GM23338 (cell line): ENCODE measurements around the gene GRIN2A. TPM values are rescaled to one million over a fixed set of nuclear protein-coding genes. Genes with fewer than 3 reads are reported as not detected.

Experiments
- ATAC-seq: fragments of 200-7000 bp; cut with Tn5 transposase; 3 replicates; pipeline ENCODE4 v1.9.1; 2020
- DNase-seq: peaks from one replicate; pipeline ENCODE4 v3.0.0-alpha.2; 2015; ENCODE audit warnings: low spot score
- H2AFZ ChIP-seq: fragments of 200-600 bp; sonication (generic); 2 replicates; pipeline ENCODE4 v1.8.0; 2016; ENCODE audit warnings: antibody characterized with exemption, mild to moderate bottlenecking, moderate library complexity
- H3F3A ChIP-seq: fragments of 200-600 bp; sonication (generic); replicated peaks from 2 replicates; pipeline ENCODE4 v1.8.0; 2017; ENCODE audit warnings: antibody characterized with exemption, mixed run types, low read depth
- H3K27ac ChIP-seq: fragments of 200-600 bp; sonication (generic); 2 replicates; pipeline ENCODE4 v1.6.1; 2016; ENCODE audit warnings: low read depth
- H3K27me3 ChIP-seq: fragments of 200-600 bp; sonication (generic); 2 replicates; pipeline ENCODE4 v1.8.0; 2016; ENCODE audit warnings: mild to moderate bottlenecking, mixed run types, moderate library complexity; ENCODE audit not compliant: insufficient read depth
- H3K36me3 ChIP-seq: fragments of 200-600 bp; sonication (generic); 2 replicates; pipeline ENCODE4 v1.8.0; 2016; ENCODE audit warnings: mild to moderate bottlenecking; ENCODE audit not compliant: insufficient read depth
- H3K4me1 ChIP-seq: fragments of 200-600 bp; sonication (generic); 2 replicates; pipeline ENCODE4 v1.8.0; 2016; ENCODE audit warnings: mild to moderate bottlenecking, moderate library complexity; ENCODE audit not compliant: insufficient read depth
- H3K4me2 ChIP-seq: fragments of 200-600 bp; sonication (generic); 2 replicates; pipeline ENCODE4 v1.7.1; 2017; ENCODE audit warnings: mixed run types
- H3K4me3 ChIP-seq: fragments of 200-600 bp; sonication (generic); 2 replicates; pipeline ENCODE4 v1.6.1; 2016; ENCODE audit warnings: mixed run types
- H3K79me2 ChIP-seq: fragments of 200-600 bp; sonication (generic); replicated peaks from 2 replicates; pipeline ENCODE4 v1.8.0; 2017; ENCODE audit warnings: mild to moderate bottlenecking; ENCODE audit not compliant: insufficient read depth
- H3K9me2 ChIP-seq: fragments of 200-600 bp; sonication (generic); 2 replicates; pipeline ENCODE4 v1.8.0; 2017; ENCODE audit not compliant: insufficient read depth
- H4K20me1 ChIP-seq: fragments of 200-600 bp; sonication (generic); replicated peaks from 2 replicates; pipeline ENCODE4 v1.8.0; 2017; ENCODE audit warnings: mild to moderate bottlenecking; ENCODE audit not compliant: insufficient read depth
- H3K27ac Mint-ChIP-seq: 2 replicates; pipeline ENCODE4 v1.8.0; 2020; ENCODE audit warnings: inconsistent platforms, mild to moderate bottlenecking, moderate library complexity, mixed read lengths
- H3K27me3 Mint-ChIP-seq: 3 replicates; pipeline ENCODE4 v1.8.0; 2022; ENCODE audit warnings: low read depth, mild to moderate bottlenecking, moderate library complexity, mixed read lengths, inconsistent platforms; ENCODE audit not compliant: insufficient read depth, poor library complexity
- H3K36me3 Mint-ChIP-seq: 3 replicates; pipeline ENCODE4 v1.8.0; 2021; ENCODE audit warnings: low read depth, mild to moderate bottlenecking, inconsistent platforms, moderate library complexity, mixed read lengths
- H3K4me1 Mint-ChIP-seq: 3 replicates; pipeline ENCODE4 v1.8.0; 2020; ENCODE audit warnings: mild to moderate bottlenecking, inconsistent platforms, mixed read lengths
- H3K4me3 Mint-ChIP-seq: 3 replicates; pipeline ENCODE4 v1.8.0; 2021; ENCODE audit warnings: moderate library complexity, mild to moderate bottlenecking, inconsistent platforms, mixed read lengths
- H3K9me3 Mint-ChIP-seq: 3 replicates; pipeline ENCODE4 v1.8.0; 2020; ENCODE audit warnings: moderate library complexity, mild to moderate bottlenecking, inconsistent platforms, mixed read lengths
- CREB1 ChIP-seq: fragments of 250-450 bp; sonication (Bioruptor Pico); IDR thresholded peaks from 2 replicates; pipeline ENCODE4 v1.5.0; 2020; ENCODE audit warnings: low read depth, mild to moderate bottlenecking, moderate library complexity
- EZH2 ChIP-seq: fragments of 200-600 bp; sonication (generic); IDR thresholded peaks from one replicate; pipeline ENCODE4 v1.8.0; 2017; ENCODE audit warnings: antibody characterized with exemption, mild to moderate bottlenecking, low read depth; ENCODE audit not compliant: unreplicated experiment
- EZH2phosphoT487 ChIP-seq: fragments of 200-600 bp; sonication (generic); IDR thresholded peaks from one replicate; pipeline ENCODE4 v1.8.1; 2018; ENCODE audit warnings: antibody characterized with exemption; ENCODE audit not compliant: unreplicated experiment
- JUNB ChIP-seq: IDR thresholded peaks from one replicate; pipeline ENCODE4 v1.6.1; 2016; ENCODE audit warnings: antibody characterized with exemption; ENCODE audit not compliant: unreplicated experiment
- NANOG ChIP-seq: IDR thresholded peaks from 2 replicates; pipeline ENCODE4 v1.6.1; 2016; ENCODE audit warnings: antibody characterized with exemption, borderline replicate concordance
- POLR2AphosphoS5 ChIP-seq: IDR thresholded peaks from 2 replicates; pipeline ENCODE4 v1.6.1; 2016; ENCODE audit warnings: antibody characterized with exemption, low read depth
- STAT1 ChIP-seq: IDR thresholded peaks from one replicate; pipeline ENCODE4 v1.6.1; 2016; ENCODE audit warnings: antibody characterized with exemption; ENCODE audit not compliant: unreplicated experiment
- ZNF114 ChIP-seq: fragments of 250-450 bp; sonication (Bioruptor Pico); IDR thresholded peaks from 2 replicates; pipeline ENCODE4 v1.5.0; 2020; ENCODE audit warnings: mild to moderate bottlenecking, moderate library complexity
- ZNF331 ChIP-seq: fragments of 250-450 bp; sonication (Bioruptor Pico); IDR thresholded peaks from 2 replicates; pipeline ENCODE4 v1.5.0; 2020; ENCODE audit warnings: low read depth, mild to moderate bottlenecking, moderate library complexity
- polyA plus RNA-seq: library from polyadenylated mRNA; unstranded; fragments of >200 nt; fragmentation: Nextera tagmentation; extraction: Ambion mirVana; gene quantifications from 2 replicates; pipeline ENCODE4 v1.2.1, GENCODE V29; 2016
- total RNA-seq: library from RNA; depleted of rRNA; stranded (reverse); fragments of >200 nt; shearing (Covaris generic); gene quantifications from 2 replicates; pipeline ENCODE4 v1.2.3, GENCODE V29; 2014
- TF ChIP-seq, protein P1 (sequence below): IDR thresholded peaks from 2 replicates; pipeline ENCODE4 v1.6.1; 2016; ENCODE audit warnings: antibody characterized with exemption
- TF ChIP-seq, protein P2 (sequence below): fragments of 250-450 bp; sonication (Bioruptor Pico); IDR thresholded peaks from 2 replicates; pipeline ENCODE4 v1.5.0; 2020; ENCODE audit warnings: mild to moderate bottlenecking, moderate library complexity
- TF ChIP-seq, protein P3 (sequence below): IDR thresholded peaks from one replicate; pipeline ENCODE4 v1.6.1; 2018; ENCODE audit warnings: antibody characterized with exemption; ENCODE audit not compliant: unreplicated experiment

GRIN2A gene
- total and polyA plus RNA-seq, 2 experiments from 2014 or later = 0.89 to 5.1 TPM

DNA sequence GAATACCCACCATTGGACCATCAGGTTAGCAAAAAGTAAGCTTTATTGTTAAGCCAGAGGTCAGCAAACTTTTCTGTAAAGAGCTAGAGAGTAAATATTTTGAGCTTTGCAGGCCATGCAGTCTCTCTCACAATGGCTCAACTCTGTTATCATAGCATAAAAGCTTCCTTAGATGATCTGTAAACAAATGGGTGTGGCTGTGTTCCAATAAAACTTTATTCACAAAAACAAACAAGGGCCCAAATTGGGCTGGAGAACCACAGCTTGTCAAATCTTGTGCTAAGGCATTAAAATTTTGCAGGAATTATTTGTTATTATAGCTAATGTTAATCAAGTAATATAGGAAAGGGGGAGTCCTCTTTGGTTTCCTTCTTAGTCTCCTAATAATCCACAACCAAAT is 153.6 kb downstream of the GRIN2A start:
- no peaks in the 10 kb centered on the region for H3K27me3 Mint-ChIP-seq
- no peaks in the 10 kb centered on the region for H3K36me3 Mint-ChIP-seq
- Histone ChIP-seq H3K36me3 (no peaks in the 10 kb centered on the region), H3K79me2 (no peaks in the 10 kb centered on the region), H4K20me1 (no peaks in the 10 kb centered on the region), H3K4me1 (no peaks in the 10 kb centered on the region), H2AFZ (no peak overlapping the region; the same call in 1 of the 2 replicates), H3K27ac (no peak overlapping the region), H3K9me2 (no peaks in the 10 kb centered on the region), H3K4me2 (no peak overlapping the region), H3K4me3 (no peak overlapping the region), H3K27me3 (no peaks in the 10 kb centered on the region), H3F3A (no peaks in the 10 kb centered on the region)
- TF ChIP-seq NANOG (no peak), POLR2AphosphoS5 (no peak), CREB1 (no peak)
- H3K9me3 Mint-ChIP-seq = no peaks in the 10 kb centered on the region
- no peak overlapping the region for H3K4me3 Mint-ChIP-seq
- H3K4me1 Mint-ChIP-seq = peaks cover 5% of the 10 kb centered on the region; the same call in 2 of the 3 replicates
- DNase-seq (no peak), ATAC-seq (no peak)
- no peak overlapping the region for H3K27ac Mint-ChIP-seq

DNA sequence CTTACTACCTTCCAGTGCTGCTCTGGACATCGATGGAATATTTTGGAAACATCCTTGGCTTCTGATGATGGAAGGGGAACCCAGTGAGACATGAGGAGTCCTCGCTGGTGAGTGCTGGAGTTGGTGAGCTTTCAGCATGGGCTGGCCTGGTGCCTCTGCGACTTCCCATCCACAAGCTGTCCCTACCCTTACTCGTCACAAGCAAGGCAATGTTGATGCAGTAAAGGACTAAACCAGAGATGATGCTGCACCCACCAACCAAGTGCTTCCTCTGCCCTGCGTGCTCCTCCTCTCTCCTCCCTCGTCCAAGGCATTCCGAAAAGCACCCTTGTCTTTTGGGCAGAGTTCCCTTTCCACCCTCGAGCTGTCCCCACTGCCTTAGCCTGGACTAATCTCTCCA is 154.7 kb downstream of the GRIN2A start:
- Histone ChIP-seq H3K4me3 (no peak overlapping the region), H3K4me2 (no peak overlapping the region), H4K20me1 (no peaks in the 10 kb centered on the region), H3K9me2 (no peaks in the 10 kb centered on the region), H3K4me1 (no peaks in the 10 kb centered on the region), H3K27ac (no peak overlapping the region), H3K27me3 (no peaks in the 10 kb centered on the region), H3F3A (no peaks in the 10 kb centered on the region), H3K36me3 (no peaks in the 10 kb centered on the region), H3K79me2 (no peaks in the 10 kb centered on the region), H2AFZ (no peak overlapping the region)
- ATAC-seq (no peak), DNase-seq (no peak)
- Mint-ChIP-seq H3K27me3 (no peaks in the 10 kb centered on the region), H3K36me3 (no peaks in the 10 kb centered on the region), H3K9me3 (no peaks in the 10 kb centered on the region), H3K4me1 (peaks cover 5% of the 10 kb centered on the region; the same call in 2 of the 3 replicates), H3K27ac (no peak overlapping the region; the same call in 1 of the 2 replicates), H3K4me3 (no peak overlapping the region)
- no peak for TF ChIP-seq ZNF331 (CRISPR knock-in tag)
- TF ChIP-seq NANOG = no peak
- TF ChIP-seq EZH2phosphoT487 = no peak
- TF ChIP-seq, protein P1, sequence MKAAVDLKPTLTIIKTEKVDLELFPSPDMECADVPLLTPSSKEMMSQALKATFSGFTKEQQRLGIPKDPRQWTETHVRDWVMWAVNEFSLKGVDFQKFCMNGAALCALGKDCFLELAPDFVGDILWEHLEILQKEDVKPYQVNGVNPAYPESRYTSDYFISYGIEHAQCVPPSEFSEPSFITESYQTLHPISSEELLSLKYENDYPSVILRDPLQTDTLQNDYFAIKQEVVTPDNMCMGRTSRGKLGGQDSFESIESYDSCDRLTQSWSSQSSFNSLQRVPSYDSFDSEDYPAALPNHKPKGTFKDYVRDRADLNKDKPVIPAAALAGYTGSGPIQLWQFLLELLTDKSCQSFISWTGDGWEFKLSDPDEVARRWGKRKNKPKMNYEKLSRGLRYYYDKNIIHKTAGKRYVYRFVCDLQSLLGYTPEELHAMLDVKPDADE = no peak
- no peak for TF ChIP-seq CREB1
- no peak for TF ChIP-seq EZH2
- TF ChIP-seq, protein P2, sequence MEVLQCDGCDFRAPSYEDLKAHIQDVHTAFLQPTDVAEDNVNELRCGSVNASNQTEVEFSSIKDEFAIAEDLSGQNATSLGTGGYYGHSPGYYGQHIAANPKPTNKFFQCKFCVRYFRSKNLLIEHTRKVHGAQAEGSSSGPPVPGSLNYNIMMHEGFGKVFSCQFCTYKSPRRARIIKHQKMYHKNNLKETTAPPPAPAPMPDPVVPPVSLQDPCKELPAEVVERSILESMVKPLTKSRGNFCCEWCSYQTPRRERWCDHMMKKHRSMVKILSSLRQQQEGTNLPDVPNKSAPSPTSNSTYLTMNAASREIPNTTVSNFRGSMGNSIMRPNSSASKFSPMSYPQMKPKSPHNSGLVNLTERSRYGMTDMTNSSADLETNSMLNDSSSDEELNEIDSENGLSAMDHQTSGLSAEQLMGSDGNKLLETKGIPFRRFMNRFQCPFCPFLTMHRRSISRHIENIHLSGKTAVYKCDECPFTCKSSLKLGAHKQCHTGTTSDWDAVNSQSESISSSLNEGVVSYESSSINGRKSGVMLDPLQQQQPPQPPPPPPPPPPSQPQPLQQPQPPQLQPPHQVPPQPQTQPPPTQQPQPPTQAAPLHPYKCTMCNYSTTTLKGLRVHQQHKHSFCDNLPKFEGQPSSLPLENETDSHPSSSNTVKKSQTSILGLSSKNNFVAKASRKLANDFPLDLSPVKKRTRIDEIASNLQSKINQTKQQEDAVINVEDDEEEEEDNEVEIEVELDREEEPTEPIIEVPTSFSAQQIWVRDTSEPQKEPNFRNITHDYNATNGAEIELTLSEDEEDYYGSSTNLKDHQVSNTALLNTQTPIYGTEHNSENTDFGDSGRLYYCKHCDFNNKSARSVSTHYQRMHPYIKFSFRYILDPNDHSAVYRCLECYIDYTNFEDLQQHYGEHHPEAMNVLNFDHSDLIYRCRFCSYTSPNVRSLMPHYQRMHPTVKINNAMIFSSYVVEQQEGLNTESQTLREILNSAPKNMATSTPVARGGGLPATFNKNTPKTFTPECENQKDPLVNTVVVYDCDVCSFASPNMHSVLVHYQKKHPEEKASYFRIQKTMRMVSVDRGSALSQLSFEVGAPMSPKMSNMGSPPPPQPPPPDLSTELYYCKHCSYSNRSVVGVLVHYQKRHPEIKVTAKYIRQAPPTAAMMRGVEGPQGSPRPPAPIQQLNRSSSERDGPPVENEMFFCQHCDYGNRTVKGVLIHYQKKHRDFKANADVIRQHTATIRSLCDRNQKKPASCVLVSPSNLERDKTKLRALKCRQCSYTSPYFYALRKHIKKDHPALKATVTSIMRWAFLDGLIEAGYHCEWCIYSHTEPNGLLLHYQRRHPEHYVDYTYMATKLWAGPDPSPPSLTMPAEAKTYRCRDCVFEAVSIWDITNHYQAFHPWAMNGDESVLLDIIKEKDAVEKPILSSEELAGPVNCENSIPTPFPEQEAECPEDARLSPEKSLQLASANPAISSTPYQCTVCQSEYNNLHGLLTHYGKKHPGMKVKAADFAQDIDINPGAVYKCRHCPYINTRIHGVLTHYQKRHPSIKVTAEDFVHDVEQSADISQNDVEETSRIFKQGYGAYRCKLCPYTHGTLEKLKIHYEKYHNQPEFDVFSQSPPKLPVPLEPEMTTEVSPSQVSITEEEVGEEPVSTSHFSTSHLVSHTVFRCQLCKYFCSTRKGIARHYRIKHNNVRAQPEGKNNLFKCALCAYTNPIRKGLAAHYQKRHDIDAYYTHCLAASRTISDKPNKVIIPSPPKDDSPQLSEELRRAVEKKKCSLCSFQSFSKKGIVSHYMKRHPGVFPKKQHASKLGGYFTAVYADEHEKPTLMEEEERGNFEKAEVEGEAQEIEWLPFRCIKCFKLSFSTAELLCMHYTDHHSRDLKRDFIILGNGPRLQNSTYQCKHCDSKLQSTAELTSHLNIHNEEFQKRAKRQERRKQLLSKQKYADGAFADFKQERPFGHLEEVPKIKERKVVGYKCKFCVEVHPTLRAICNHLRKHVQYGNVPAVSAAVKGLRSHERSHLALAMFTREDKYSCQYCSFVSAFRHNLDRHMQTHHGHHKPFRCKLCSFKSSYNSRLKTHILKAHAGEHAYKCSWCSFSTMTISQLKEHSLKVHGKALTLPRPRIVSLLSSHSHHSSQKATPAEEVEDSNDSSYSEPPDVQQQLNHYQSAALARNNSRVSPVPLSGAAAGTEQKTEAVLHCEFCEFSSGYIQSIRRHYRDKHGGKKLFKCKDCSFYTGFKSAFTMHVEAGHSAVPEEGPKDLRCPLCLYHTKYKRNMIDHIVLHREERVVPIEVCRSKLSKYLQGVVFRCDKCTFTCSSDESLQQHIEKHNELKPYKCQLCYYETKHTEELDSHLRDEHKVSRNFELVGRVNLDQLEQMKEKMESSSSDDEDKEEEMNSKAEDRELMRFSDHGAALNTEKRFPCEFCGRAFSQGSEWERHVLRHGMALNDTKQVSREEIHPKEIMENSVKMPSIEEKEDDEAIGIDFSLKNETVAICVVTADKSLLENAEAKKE (CRISPR knock-in tag) = no peak
- no peak for TF ChIP-seq STAT1
- no peak for TF ChIP-seq ZNF114 (CRISPR knock-in tag)
- no peak for TF ChIP-seq JUNB
- TF ChIP-seq, protein P3, sequence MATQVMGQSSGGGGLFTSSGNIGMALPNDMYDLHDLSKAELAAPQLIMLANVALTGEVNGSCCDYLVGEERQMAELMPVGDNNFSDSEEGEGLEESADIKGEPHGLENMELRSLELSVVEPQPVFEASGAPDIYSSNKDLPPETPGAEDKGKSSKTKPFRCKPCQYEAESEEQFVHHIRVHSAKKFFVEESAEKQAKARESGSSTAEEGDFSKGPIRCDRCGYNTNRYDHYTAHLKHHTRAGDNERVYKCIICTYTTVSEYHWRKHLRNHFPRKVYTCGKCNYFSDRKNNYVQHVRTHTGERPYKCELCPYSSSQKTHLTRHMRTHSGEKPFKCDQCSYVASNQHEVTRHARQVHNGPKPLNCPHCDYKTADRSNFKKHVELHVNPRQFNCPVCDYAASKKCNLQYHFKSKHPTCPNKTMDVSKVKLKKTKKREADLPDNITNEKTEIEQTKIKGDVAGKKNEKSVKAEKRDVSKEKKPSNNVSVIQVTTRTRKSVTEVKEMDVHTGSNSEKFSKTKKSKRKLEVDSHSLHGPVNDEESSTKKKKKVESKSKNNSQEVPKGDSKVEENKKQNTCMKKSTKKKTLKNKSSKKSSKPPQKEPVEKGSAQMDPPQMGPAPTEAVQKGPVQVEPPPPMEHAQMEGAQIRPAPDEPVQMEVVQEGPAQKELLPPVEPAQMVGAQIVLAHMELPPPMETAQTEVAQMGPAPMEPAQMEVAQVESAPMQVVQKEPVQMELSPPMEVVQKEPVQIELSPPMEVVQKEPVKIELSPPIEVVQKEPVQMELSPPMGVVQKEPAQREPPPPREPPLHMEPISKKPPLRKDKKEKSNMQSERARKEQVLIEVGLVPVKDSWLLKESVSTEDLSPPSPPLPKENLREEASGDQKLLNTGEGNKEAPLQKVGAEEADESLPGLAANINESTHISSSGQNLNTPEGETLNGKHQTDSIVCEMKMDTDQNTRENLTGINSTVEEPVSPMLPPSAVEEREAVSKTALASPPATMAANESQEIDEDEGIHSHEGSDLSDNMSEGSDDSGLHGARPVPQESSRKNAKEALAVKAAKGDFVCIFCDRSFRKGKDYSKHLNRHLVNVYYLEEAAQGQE = no peak
- no peak for TF ChIP-seq POLR2AphosphoS5
